AG04450 (cell line): ENCODE results near the gene LMF1. TPM values are rescaled to one million over a fixed set of nuclear protein-coding genes. Genes with fewer than 3 reads are reported as not detected.

Experiments used
- CTCF ChIA-PET: fragments of 300-600, 350-600 bp; formaldehyde crosslinking; extraction: SDS; loops from one replicate; lab custom pipeline; 2022; ENCODE audit warnings: antibody characterized with exemption, inconsistent platforms; lab: Charles Lee
- POLR2A ChIA-PET: fragments of 350-600 bp; formaldehyde crosslinking; extraction: SDS; loops from one replicate; lab custom pipeline; 2021; ENCODE audit warnings: antibody characterized with exemption, inconsistent platforms; lab: Yijun Ruan, JAX
- DNase-seq: peaks from one replicate; pipeline ENCODE4 v3.0.0-alpha.2; 2011; ENCODE audit warnings: low read depth, low spot score
- H3K27ac ChIP-seq: one replicate; pipeline ENCODE4 v1.5.1; 2012; ENCODE audit warnings: low read depth, low read length, control low read depth
- H3K27me3 ChIP-seq: one replicate; pipeline ENCODE4 v1.6.0; 2012; ENCODE audit warnings: low read length; ENCODE audit not compliant: control insufficient read depth, insufficient read depth
- H3K4me3 ChIP-seq: 2 replicates; pipeline ENCODE4 v1.5.1; 2011; ENCODE audit warnings: mild to moderate bottlenecking, low read depth, low read length, control low read depth
- H3K9me3 ChIP-seq: 2 replicates; pipeline ENCODE4 v1.5.1; 2012; ENCODE audit warnings: low read length; ENCODE audit not compliant: control insufficient read depth, insufficient read depth
- CTCF ChIP-seq: IDR thresholded peaks from 2 replicates; pipeline ENCODE4 v1.5.1; 2011; ENCODE audit warnings: low read depth, low read length, control low read depth, inconsistent platforms
- polyA plus RNA-seq: library from polyadenylated mRNA; depleted of rRNA; stranded (reverse); fragments of >200 nt; gene quantifications from 2 replicates; pipeline ENCODE4 v1.2.3, GENCODE V29; 2011

Gene LMF1
- polyA plus RNA-seq, 1 experiment: 11.8 TPM

- no peak for TF ChIP-seq CTCF
- Histone ChIP-seq H3K27me3 (no peaks in the 10 kb centered on the region), H3K4me3 (no peak overlapping the region), H3K9me3 (peaks cover 68% of the 10 kb centered on the region), H3K27ac (no peak overlapping the region)
- CTCF ChIA-PET: no interaction called here
- no peak for DNase-seq
- POLR2A ChIA-PET: no interaction called here
Measured at GRCh38 chr16:856811-857210, 114.0 kb downstream of the LMF1 start.

DNA sequence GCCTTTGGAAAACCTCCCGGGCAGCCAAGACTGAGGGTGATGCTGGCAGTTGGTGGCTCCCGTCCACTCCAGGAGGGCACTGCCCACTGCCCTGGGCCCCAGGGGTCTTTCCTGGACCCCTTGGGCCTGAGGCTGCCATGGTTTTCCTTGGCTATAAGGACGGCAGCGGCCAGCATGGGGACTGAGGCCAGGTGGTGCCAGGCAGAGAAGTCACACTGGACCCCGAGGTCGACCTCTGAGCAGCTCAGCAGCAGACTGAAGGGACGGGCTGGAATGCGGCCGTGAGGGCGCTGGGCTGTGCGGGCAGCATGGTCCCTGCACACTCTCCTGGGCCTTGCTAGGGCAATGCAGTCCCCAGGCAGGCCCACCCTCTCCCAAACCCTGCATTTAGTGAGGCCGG is 114.7 kb downstream of the LMF1 start:
- POLR2A ChIA-PET: no interaction called here
- TF ChIP-seq CTCF: no peak
- Histone ChIP-seq H3K9me3 (peaks cover 70% of the 10 kb centered on the region), H3K4me3 (no peak overlapping the region), H3K27me3 (no peaks in the 10 kb centered on the region), H3K27ac (no peak overlapping the region)
- CTCF ChIA-PET: no interaction called here
- DNase-seq: no peak

DNA sequence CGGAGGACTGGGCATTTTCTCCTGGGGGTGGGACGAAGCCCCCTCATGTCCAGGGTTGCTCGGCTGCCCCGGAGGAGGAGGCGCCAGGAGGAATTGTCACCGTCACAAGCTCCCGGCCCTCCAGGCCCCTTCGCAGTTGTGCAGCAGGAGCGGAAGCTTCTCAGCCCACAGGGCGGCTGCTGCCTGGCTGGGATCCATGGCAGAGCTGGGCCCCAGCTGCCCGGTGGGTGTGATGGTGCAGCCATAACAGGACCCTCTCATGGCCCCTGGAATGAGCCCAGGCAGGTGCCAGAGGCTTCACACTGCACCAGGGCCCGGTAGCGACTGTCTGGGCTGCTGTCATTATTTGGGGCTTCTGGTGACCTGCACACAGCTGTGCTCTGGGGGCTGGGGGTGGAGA is 115.3 kb downstream of the LMF1 start:
- ChIA-PET CTCF (no interaction called here), POLR2A (no interaction called here)
- H3K27ac ChIP-seq: no peak overlapping the region
- DNase-seq: no peak
- no peak overlapping the region for H3K4me3 ChIP-seq
- H3K9me3 ChIP-seq: peaks cover 76% of the 10 kb centered on the region
- no peaks in the 10 kb centered on the region for H3K27me3 ChIP-seq
- no peak for TF ChIP-seq CTCF

- H3K4me3 ChIP-seq: no peak overlapping the region
Measured at GRCh38 chr16:854808-855410, 115.9 kb downstream of the LMF1 start.

More at GRCh38 chr16:854808-855410, 115.9 kb downstream of the LMF1 start:
- DNase-seq: no peak
- CTCF ChIA-PET: no interaction called here
- no peak for TF ChIP-seq CTCF
- H3K27me3 ChIP-seq: no peaks in the 10 kb centered on the region
- H3K27ac ChIP-seq: no peak overlapping the region
- peaks cover 82% of the 10 kb centered on the region for H3K9me3 ChIP-seq
- POLR2A ChIA-PET: no interaction called here
